Upper lobe of right lung (tissue), 1 donor: ENCODE measurements around the gene PTPRN2. TPM values are rescaled to one million over a fixed set of nuclear protein-coding genes. Genes with fewer than 3 reads are reported as not detected.
"Not testable (repeated sequence)": the region's sequence is repeated elsewhere in the genome, so short reads cannot be mapped to it uniquely, and the experiment has no call there.

Source experiments
- ATAC-seq: fragments of 200-7000 bp; cut with Tn5 transposase; one replicate; pipeline ENCODE4 v1.9.1; 2020; ENCODE audit warnings: mild to moderate bottlenecking, moderate library complexity
- DNase-seq: peaks from one replicate; pipeline ENCODE4 v3.0.0-alpha.2; 2020
- H3K27ac ChIP-seq: fragments of 200-600 bp; one replicate; pipeline ENCODE4 v1.8.0; 2022
- H3K27me3 ChIP-seq: fragments of 200-600 bp; one replicate; pipeline ENCODE4 v1.8.0; 2022; ENCODE audit warnings: mild to moderate bottlenecking
- H3K36me3 ChIP-seq: fragments of 200-600 bp; one replicate; pipeline ENCODE4 v1.8.0; 2022
- H3K4me1 ChIP-seq: fragments of 200-600 bp; one replicate; pipeline ENCODE4 v1.8.0; 2022
- H3K4me3 ChIP-seq: fragments of 200-600 bp; one replicate; pipeline ENCODE4 v1.8.0; 2022; ENCODE audit warnings: mild to moderate bottlenecking
- H3K9me3 ChIP-seq: fragments of 200-600 bp; one replicate; pipeline ENCODE4 v1.8.0; 2022
- CTCF ChIP-seq: fragments of 200-600 bp; IDR thresholded peaks from one replicate; pipeline ENCODE4 v1.8.0; 2022; ENCODE audit warnings: antibody characterized with exemption
- intact Hi-C: fragments of 100-400 bp; cut with DNase I; formaldehyde crosslinking; loops from one replicate; pipeline ENCODE4 v1.11.0; 2022
- total RNA-seq: library from RNA; stranded (reverse); fragmentation: NEBNext Ultra II Directional; extraction: Animal tissue kit (Norgen Biotek cat#: 25700); gene quantifications from one replicate; pipeline ENCODE4 v1.2.1, GENCODE V29; 2021
- donor health status: DM: no; HTN: yes; CAD: no; lungs with severe emphysema.

Gene PTPRN2
- total RNA-seq, 1 donor from 2014 or later = 4.9 TPM

GRCh38 chr7:158257001-158257400, 330.6 kb downstream of the PTPRN2 start:
- no peaks in the 10 kb centered on the region for H3K4me1 ChIP-seq
- TF ChIP-seq CTCF = no peak
- no peaks in the 10 kb centered on the region for H3K9me3 ChIP-seq
- no peak overlapping the region for H3K4me3 ChIP-seq
- DNase-seq = peak; percentile 37
- intact Hi-C loops = no loop called here
- no peak overlapping the region for H3K27ac ChIP-seq
- no peaks in the 10 kb centered on the region for H3K27me3 ChIP-seq
- no peak for ATAC-seq
- no peaks in the 10 kb centered on the region for H3K36me3 ChIP-seq

GRCh38 chr7:158256091-158256816, 331.4 kb downstream of the PTPRN2 start:
- ATAC-seq (no peak), DNase-seq (peak; percentile 27)
- intact Hi-C loops = no loop called here
- TF ChIP-seq CTCF = no peak
- Histone ChIP-seq H3K36me3 (no peaks in the 10 kb centered on the region), H3K4me3 (no peak overlapping the region), H3K4me1 (no peaks in the 10 kb centered on the region), H3K9me3 (no peaks in the 10 kb centered on the region), H3K27ac (no peak overlapping the region), H3K27me3 (no peaks in the 10 kb centered on the region)

DNA sequence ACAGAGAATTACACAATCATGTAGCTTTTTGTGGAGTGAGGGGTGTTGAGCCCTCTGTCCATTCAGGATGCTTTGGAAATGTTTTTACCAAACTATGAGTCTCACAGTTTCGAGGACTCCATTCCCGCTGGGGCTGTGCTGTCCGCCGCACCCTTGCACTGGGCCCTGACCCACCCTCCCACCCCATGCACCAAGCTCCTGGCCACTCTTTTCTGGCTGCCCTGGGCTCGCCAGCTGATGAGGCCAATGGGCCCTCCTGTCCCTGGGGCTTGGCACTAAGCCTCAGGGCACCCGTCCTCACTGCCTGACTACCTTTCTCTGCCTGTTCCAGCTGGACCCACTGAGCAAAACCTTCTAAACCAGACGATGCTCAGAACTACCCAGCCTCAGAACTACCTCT, 332.1 kb downstream of the PTPRN2 start:
- no peak overlapping the region for H3K27ac ChIP-seq
- H3K36me3 ChIP-seq = no peaks in the 10 kb centered on the region
- no peaks in the 10 kb centered on the region for H3K4me1 ChIP-seq
- DNase-seq (no peak), ATAC-seq (no peak)
- intact Hi-C loops = no loop called here
- no peaks in the 10 kb centered on the region for H3K27me3 ChIP-seq
- H3K4me3 ChIP-seq = no peak overlapping the region
- no peak for TF ChIP-seq CTCF
- H3K9me3 ChIP-seq = no peaks in the 10 kb centered on the region

DNA sequence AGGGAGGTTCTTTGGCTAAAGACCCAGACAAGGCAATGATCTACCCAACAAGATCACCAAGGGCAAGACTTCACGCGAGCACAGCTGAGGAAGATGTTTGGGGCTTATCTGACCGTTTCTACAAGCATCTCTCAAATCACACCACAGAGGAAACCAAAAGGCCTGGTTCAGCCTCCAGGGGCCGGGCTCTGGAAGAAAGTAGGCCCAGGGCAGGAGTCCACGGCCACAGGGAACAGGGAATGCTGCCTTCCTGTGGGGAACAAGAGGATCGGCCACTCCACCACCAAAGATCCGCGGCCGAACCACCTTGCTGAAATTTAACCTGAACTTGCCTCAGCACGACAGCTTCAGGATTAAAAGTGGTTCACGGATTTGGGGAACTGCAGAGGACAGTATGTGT, 332.5 kb downstream of the PTPRN2 start:
- DNase-seq = no peak
- no peak overlapping the region for H3K4me3 ChIP-seq
- TF ChIP-seq CTCF = no peak
- H3K27ac ChIP-seq = no peak overlapping the region
- ATAC-seq = no peak
- H3K9me3 ChIP-seq = no peaks in the 10 kb centered on the region
- H3K27me3 ChIP-seq = no peaks in the 10 kb centered on the region
- H3K4me1 ChIP-seq = no peaks in the 10 kb centered on the region
- intact Hi-C loops = no loop called here
- no peaks in the 10 kb centered on the region for H3K36me3 ChIP-seq

DNA sequence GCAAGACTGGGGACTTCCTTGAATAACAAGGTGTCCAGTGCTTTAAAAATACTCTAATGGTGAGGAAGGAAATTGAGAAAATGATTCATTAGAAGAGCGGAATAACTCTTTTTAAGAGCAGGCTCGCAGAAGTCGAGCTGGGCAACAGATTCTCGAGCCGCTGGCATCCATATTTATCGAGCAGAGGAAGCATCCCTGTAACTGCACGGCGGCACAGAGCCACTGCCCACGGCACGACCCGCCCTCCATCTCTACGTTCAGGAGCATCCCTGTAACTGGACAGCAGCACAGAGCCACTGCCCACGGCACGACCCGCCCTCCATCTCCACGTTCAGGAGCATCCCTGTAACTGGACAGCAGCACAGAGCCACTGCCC, 334.0 kb downstream of the PTPRN2 start:
- H3K4me3 ChIP-seq = not testable (repeated sequence)

GRCh38 chr7:158252837-158253669, 334.6 kb downstream of the PTPRN2 start:
- ATAC-seq = peak; percentile 45
- TF ChIP-seq CTCF = no peak
- Histone ChIP-seq H3K27me3 (no peaks in the 10 kb centered on the region), H3K36me3 (no peaks in the 10 kb centered on the region), H3K9me3 (no peaks in the 10 kb centered on the region), H3K27ac (no peak overlapping the region), H3K4me3 (no peak overlapping the region), H3K4me1 (no peaks in the 10 kb centered on the region)
- intact Hi-C loops = no loop called here
- DNase-seq = peak; percentile 61

More for the DNA sequence above, 334.0 kb downstream of the PTPRN2 start:
- H3K9me3 ChIP-seq, ATAC-seq, intact Hi-C loops, H3K27me3 ChIP-seq, DNase-seq, H3K36me3 ChIP-seq, H3K27ac ChIP-seq, H3K4me1 ChIP-seq: not testable (repeated sequence)
